NT2/D1 (cell line): ENCODE results near the gene KLF7.

Experiments
- SUZ12 ChIP-seq: IDR thresholded peaks from 2 replicates; pipeline ENCODE4 v1.6.1; 2011; ENCODE audit not compliant: insufficient read length, insufficient read depth; ENCODE audit errors: extremely low read depth
- YY1 ChIP-seq: IDR thresholded peaks from 2 replicates; pipeline ENCODE4 v1.6.1; 2011; ENCODE audit not compliant: insufficient read length, insufficient read depth
- ZNF274 ChIP-seq: IDR thresholded peaks from 2 replicates; pipeline ENCODE4 v1.6.1; 2011; ENCODE audit warnings: mild to moderate bottlenecking, low read depth, low read length

DNA sequence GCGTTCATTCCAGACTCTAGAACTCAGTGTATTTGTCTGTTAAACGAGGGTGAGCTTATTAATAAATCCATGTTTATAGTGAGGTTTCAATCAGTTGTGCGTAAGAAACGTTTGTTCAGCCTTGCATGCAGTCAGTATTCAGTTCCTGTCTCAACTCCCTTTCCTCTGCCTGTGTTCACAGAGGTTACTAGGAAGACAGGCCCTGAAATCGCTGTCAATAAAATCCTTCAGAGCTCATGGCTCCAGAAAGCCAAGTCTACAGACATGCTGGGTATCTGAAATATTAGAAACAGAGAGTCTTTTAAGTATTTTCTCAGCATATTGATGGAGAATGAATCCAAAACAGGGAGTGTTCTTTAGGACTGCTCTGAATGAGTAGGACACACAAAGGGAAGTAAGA, 75.4 kb downstream of the KLF7 start:
- TF ChIP-seq ZNF274 = no peak
- no peak for TF ChIP-seq SUZ12
- no peak for TF ChIP-seq YY1
